PC-3 (cell line): ENCODE results near the gene AMT. TPM values are rescaled to one million over a fixed set of nuclear protein-coding genes. Genes with fewer than 3 reads are reported as not detected.

ENCODE experiments used
- ATAC-seq: fragments of 200-7000 bp; cut with Tn5 transposase; 2 replicates; pipeline ENCODE4 v1.9.1; 2020; ENCODE audit warnings: mild to moderate bottlenecking, moderate library complexity
- BruUV-seq: library from RNA; stranded (reverse); fragments of 400-500 nt; replicated peaks from 2 replicates; lab custom pipeline; 2021; lab: Mats Ljungman, UMichigan
- CTCF ChIA-PET: fragments of 300-600 bp; sonication (Branson Sonifier 250); formaldehyde crosslinking; loops from one replicate; lab custom pipeline; 2022; ENCODE audit warnings: antibody characterized with exemption; lab: Charles Lee
- POLR2A ChIA-PET: fragments of 300-600 bp; sonication (Branson Sonifier 250); formaldehyde crosslinking; loops from one replicate; lab custom pipeline; 2022; ENCODE audit warnings: antibody characterized with exemption; ENCODE audit not compliant: unreplicated experiment; lab: Charles Lee
- DNase-seq: peaks from one replicate; pipeline ENCODE4 v3.0.0-alpha.2; 2015
- H2AFZ ChIP-seq: fragments of 300-600 bp; sonication (generic); 2 replicates; pipeline ENCODE4 v1.6.0; 2016; ENCODE audit warnings: antibody characterized with exemption, low read length
- H3F3A ChIP-seq: fragments of 300-600 bp; sonication (generic); one replicate; pipeline ENCODE4 v1.6.0; 2017; ENCODE audit warnings: antibody characterized with exemption, low read length, control low read depth, mild to moderate bottlenecking; ENCODE audit not compliant: unreplicated experiment
- H3K27ac ChIP-seq: fragments of 300-600 bp; sonication (generic); 2 replicates; pipeline ENCODE4 v1.5.1; 2016; ENCODE audit warnings: mild to moderate bottlenecking, low read length
- H3K27me3 ChIP-seq: fragments of 300-600 bp; sonication (generic); 2 replicates; pipeline ENCODE4 v1.6.1; 2016; ENCODE audit warnings: low read length, mixed read lengths
- H3K36me3 ChIP-seq: fragments of 300-600 bp; sonication (generic); 2 replicates; pipeline ENCODE4 v1.6.1; 2016; ENCODE audit warnings: low read depth, mixed run types, low read length, mixed read lengths
- H3K4me1 ChIP-seq: fragments of 300-600 bp; sonication (generic); 2 replicates; pipeline ENCODE4 v1.5.1; 2016; ENCODE audit warnings: low read length; ENCODE audit not compliant: insufficient read depth
- H3K4me2 ChIP-seq: fragments of 300-600 bp; sonication (generic); 2 replicates; pipeline ENCODE4 v1.6.0; 2016; ENCODE audit warnings: low read length
- H3K4me3 ChIP-seq: fragments of 300-600 bp; sonication (generic); 2 replicates; pipeline ENCODE4 v1.5.1; 2016; ENCODE audit warnings: mild to moderate bottlenecking, low read length, mixed read lengths
- H3K79me2 ChIP-seq: fragments of 300-600 bp; sonication (generic); 2 replicates; pipeline ENCODE4 v1.6.1; 2017; ENCODE audit warnings: low read length, mixed read lengths
- H3K9ac ChIP-seq: fragments of 300-600 bp; sonication (generic); 2 replicates; pipeline ENCODE4 v1.6.0; 2016; ENCODE audit warnings: mild to moderate bottlenecking, low read length
- H3K9me2 ChIP-seq: fragments of 300-600 bp; sonication (generic); replicated peaks from 2 replicates; pipeline ENCODE4 v1.6.1; 2016; ENCODE audit warnings: mixed run types, low read length, mixed read lengths
- H3K9me3 ChIP-seq: fragments of 300-600 bp; sonication (generic); 2 replicates; pipeline ENCODE4 v1.6.1; 2016; ENCODE audit warnings: low read length, mixed read lengths
- H4K20me1 ChIP-seq: fragments of 300-600 bp; sonication (generic); 2 replicates; pipeline ENCODE4 v1.6.1; 2016; ENCODE audit warnings: low read length, mixed read lengths
- EZH2 ChIP-seq: fragments of 300-600 bp; sonication (generic); IDR thresholded peaks from one replicate; pipeline ENCODE4 v1.6.1; 2017; ENCODE audit warnings: antibody characterized with exemption, mild to moderate bottlenecking, low read length; ENCODE audit not compliant: unreplicated experiment
- EZH2phosphoT487 ChIP-seq: fragments of 300-600 bp; sonication (generic); IDR thresholded peaks from 2 replicates; pipeline ENCODE4 v1.6.1; 2018; ENCODE audit warnings: mild to moderate bottlenecking, antibody characterized with exemption, low read length, borderline replicate concordance
- intact Hi-C: fragments of 100-400 bp; cut with micrococcal nuclease; formaldehyde crosslinking; loops from 2 replicates; pipeline ENCODE4 v1.9.0; 2023
- total RNA-seq: library from RNA; depleted of rRNA; stranded (reverse); fragments of >200 nt; gene quantifications from 2 replicates; pipeline ENCODE4 v1.2.3, GENCODE V29; 2014
- TF ChIP-seq, protein P1 (sequence below): fragments of 300-600 bp; sonication (generic); conservative IDR thresholded peaks from 2 replicates; pipeline ENCODE4 v1.5.1; 2017; ENCODE audit warnings: antibody characterized with exemption, low read depth, mild to moderate bottlenecking, low read length

The AMT gene
- total RNA-seq, 1 experiment from 2014 or later, result 1.8 TPM

GRCh38 chr3:49469936-49470713 lies 47.9 kb upstream of the AMT start, which contains the start of gene DAG1:
DAG1 (plus strand) TSS chr3:49470267; CDS start chr3:49510535, 40,268 bp downstream.
- CTCF ChIA-PET, result interaction anchor here (0.6 to 1.4 kb wide), 7 partner anchors 16 to 381 kb away, joined by 3 to 13 read pairs (median 7); no protein-coding TSS in a partner anchor
- Histone ChIP-seq H3K79me2 (peaks cover 42% of the 10 kb centered on the region), H3F3A (no peaks in the 10 kb centered on the region), H4K20me1 (no peaks in the 10 kb centered on the region), H3K9ac (peak within 1 kb of the TSS; percentile 78), H3K9me2 (no peaks in the 10 kb centered on the region), H3K36me3 (no peaks in the 10 kb centered on the region), H3K9me3 (no peaks in the 10 kb centered on the region), H3K4me2 (peak within 1 kb of the TSS; percentile 84), H3K27ac (peak within 1 kb of the TSS; percentile 78), H3K27me3 (no peaks in the 10 kb centered on the region), H3K4me1 (peaks cover 20% of the 10 kb centered on the region), H3K4me3 (peak within 1 kb of the TSS; percentile 72), H2AFZ (peak within 1 kb of the TSS; percentile 80)
- TF ChIP-seq EZH2phosphoT487, result no peak
- TF ChIP-seq, protein P1, sequence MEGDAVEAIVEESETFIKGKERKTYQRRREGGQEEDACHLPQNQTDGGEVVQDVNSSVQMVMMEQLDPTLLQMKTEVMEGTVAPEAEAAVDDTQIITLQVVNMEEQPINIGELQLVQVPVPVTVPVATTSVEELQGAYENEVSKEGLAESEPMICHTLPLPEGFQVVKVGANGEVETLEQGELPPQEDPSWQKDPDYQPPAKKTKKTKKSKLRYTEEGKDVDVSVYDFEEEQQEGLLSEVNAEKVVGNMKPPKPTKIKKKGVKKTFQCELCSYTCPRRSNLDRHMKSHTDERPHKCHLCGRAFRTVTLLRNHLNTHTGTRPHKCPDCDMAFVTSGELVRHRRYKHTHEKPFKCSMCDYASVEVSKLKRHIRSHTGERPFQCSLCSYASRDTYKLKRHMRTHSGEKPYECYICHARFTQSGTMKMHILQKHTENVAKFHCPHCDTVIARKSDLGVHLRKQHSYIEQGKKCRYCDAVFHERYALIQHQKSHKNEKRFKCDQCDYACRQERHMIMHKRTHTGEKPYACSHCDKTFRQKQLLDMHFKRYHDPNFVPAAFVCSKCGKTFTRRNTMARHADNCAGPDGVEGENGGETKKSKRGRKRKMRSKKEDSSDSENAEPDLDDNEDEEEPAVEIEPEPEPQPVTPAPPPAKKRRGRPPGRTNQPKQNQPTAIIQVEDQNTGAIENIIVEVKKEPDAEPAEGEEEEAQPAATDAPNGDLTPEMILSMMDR, result no peak
- no peak for TF ChIP-seq EZH2
- DNase-seq (peak; percentile 98), ATAC-seq (peak; percentile 86)
- BruUV-seq, result no TSS peak
- intact Hi-C loops, result loop anchor here (1.0 to 10.0 kb wide), 3 partner anchors 55 to 202 kb away; partner anchors contain the start of genes APEH and TCTA
- POLR2A ChIA-PET, result interaction anchor here (0.5 to 1.3 kb wide), 10 partner anchors 24 to 297 kb away, joined by 3 to 23 read pairs (median 6); partner anchors contain the start of gene RHOA

- POLR2A ChIA-PET, result interaction anchor here (0.5 to 1.3 kb wide), 6 partner anchors 25 to 455 kb away, joined by 3 to 13 read pairs (median 3); no protein-coding TSS in a partner anchor
These were observed 47.0 kb upstream of the AMT start for GRCh38 chr3:49469037-49469935.

More at GRCh38 chr3:49469037-49469935, 47.0 kb upstream of the AMT start:
- H3K27ac ChIP-seq, result peak overlapping the region; percentile 78
- H3K9ac ChIP-seq, result peak overlapping the region; percentile 66
- H3K79me2 ChIP-seq, result peaks cover 38% of the 10 kb centered on the region
- H3K4me1 ChIP-seq, result peaks cover 20% of the 10 kb centered on the region
- H3K9me2 ChIP-seq, result no peaks in the 10 kb centered on the region
- H3K4me2 ChIP-seq, result peak overlapping the region; percentile 83
- no peaks in the 10 kb centered on the region for H3K9me3 ChIP-seq
- ATAC-seq (peak; percentile 46), DNase-seq (peak; percentile 82)
- no peak for TF ChIP-seq EZH2phosphoT487
- TF ChIP-seq EZH2, result no peak
- TF ChIP-seq, protein P1, result no peak
- H3K36me3 ChIP-seq, result no peaks in the 10 kb centered on the region
- no peaks in the 10 kb centered on the region for H3F3A ChIP-seq
- CTCF ChIA-PET, result interaction anchor here (0.6 to 1.4 kb wide), 5 partner anchors 15 to 382 kb away, joined by 3 to 13 read pairs (median 7); no protein-coding TSS in a partner anchor
- no peaks in the 10 kb centered on the region for H3K27me3 ChIP-seq
- no peaks in the 10 kb centered on the region for H4K20me1 ChIP-seq
- intact Hi-C loops, result no loop called here
- BruUV-seq, result TSS peak; percentile 99
- peak overlapping the region; percentile 80 for H2AFZ ChIP-seq
- peak overlapping the region; percentile 61 for H3K4me3 ChIP-seq
